HG03039 (cell line): ENCODE measurements around the gene ALDH8A1.

Experiments
- ATAC-seq: cut with Tn5 transposase; IDR thresholded peaks from one replicate; pipeline ENCODE4 v1.9.1; 2021; ENCODE audit warnings: mild to moderate bottlenecking, moderate library complexity; ENCODE audit not compliant: unreplicated experiment

The ALDH8A1 gene

GRCh38 chr6:134951494-134952263, 1.8 kb upstream of the ALDH8A1 start:
- ATAC-seq, result no peak

- no peak for ATAC-seq
These were observed 581 bp upstream of the ALDH8A1 start for GRCh38 chr6:134950482-134950881.

DNA sequence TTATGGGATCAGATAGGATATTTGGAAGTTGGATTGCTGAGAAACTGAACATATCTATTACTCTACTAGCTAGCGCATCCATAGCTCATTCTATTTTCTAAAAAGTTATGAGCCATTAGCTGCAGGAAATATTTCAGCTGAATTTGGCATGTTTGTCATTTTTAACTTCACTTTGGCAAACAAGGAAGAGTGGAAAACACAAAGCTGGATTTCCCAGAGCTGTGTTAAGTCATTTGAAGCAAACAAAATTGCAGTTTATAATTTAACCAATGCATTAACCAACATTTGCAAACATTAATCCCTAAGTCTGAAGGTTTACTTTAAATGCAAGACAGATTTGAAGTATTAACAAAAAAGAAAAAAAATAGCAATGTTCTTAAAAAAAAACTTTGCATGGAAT, 1.2 kb downstream of the ALDH8A1 start:
- no peak for ATAC-seq

DNA sequence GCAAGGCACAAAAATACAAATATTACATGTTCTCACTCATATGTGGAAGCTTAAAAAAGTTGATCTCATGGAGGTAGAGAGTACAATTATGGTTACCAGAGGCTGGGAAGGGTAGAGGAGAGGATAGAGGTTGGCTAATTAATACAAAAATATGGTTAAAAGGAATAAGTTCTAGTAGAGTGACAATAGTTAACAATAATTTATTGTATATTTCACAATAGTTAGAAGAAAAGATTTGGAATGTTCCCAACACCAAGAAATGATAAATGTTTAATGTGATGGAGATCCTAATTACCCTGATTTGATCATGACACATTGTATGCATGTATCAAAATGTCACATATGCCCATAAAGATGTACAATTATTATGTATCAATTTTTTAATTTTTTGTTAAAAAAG, 1.8 kb downstream of the ALDH8A1 start:
- ATAC-seq, result no peak

GRCh38 chr6:134945045-134945444, 4.9 kb downstream of the ALDH8A1 start:
- ATAC-seq, result no peak

DNA sequence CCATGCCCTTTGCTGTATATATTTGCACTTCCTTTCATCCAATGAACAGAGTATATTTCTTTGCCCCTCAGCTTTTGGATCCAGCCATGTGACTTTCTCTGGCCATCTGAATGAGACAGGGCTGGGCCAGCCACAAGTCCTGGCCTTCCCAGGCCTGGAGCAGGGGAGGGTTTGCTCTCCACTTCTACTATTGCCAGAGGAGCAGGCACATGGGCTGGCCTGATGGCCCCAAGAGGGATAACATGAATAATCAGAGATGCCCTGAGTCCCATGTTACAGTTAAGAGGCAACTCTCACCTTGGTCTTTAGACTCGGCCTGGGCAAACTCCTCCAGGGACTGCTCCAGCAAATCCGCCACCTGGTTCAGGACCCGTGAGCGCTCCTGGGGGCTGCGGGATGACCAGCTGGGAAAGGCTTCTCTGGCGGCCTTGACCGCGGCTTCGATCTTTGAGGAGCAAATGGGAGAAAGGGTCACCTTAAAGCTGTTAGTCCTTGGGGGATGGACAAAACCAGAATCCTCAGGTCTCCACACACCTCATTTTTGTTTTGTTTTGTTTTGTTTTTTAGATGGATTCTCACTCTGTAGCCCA, 6.3 kb downstream of the ALDH8A1 start:
- no peak for ATAC-seq

GRCh38 chr6:134938896-134939295, 11.0 kb downstream of the ALDH8A1 start:
- ATAC-seq, result no peak

DNA sequence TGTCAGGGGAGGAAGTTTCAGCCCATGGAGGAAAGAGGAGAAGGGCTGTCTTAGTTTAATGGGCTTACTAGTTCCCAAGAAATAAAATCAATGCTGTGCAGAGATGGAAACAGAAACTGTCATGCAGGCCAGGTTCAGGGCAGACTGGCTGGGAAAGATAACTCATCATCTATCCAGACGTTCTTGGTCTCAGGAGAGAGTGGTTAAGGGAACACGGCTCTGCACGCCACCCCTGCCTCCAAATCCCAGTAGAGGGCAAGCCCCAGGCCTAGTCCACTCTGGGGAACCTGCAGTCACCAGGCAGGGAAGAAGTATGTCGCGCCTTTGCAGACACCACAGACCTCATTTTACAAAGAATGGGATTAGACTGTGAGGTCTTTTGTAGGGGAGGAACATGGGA, 12.5 kb downstream of the ALDH8A1 start:
- ATAC-seq, result no peak

DNA sequence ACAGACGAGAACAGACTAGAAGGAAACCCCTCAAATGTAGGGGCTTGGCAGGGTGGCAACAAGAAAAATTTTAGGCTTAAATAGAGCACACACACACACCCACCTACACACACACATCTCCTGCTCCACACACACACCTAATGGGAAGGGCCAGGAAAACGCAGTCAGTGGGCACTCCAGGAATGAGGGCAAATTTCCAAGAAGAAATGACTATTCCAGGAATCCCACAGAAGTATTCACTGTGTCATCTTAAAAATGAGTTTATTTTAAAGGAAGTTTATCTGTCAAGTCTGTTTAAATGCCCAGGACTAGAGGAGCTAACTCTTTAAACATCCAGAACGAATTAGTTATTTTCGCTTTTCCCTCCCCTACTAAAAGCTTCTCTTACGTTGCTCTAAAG, 13.0 kb downstream of the ALDH8A1 start:
- ATAC-seq, result no peak

GRCh38 chr6:134936476-134936875, 13.4 kb downstream of the ALDH8A1 start:
- ATAC-seq, result no peak

DNA sequence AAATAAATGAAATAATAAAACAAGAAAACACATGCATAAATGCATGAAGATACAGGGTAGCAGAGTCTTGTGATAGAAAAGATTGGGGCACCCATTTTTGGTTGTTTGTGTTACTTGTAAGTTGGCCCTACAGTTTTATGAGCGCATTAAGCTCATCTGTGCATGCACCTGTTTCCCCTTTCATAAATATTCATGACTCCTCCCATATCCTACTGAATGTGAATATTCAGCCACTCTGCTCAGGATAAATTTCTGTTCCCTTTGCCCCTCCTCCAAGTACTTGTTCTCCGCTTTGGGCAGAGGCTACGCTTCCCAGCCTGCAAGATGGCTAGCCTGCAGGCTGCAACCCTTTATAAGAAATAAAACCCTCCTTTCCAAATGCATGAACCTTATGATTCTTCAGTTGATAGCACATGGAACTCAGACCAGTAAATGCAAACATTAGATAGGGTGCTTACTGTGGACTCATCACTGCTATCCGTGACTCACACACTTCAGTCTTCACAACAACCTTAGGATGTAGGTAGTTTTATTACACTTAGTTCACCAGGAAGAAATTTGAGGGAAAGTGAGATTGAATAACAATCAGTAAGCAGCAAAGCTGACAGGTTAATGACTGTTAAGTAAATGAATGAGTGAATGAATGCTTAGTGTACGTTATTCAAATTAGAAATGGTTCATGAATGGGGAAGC, 15.0 kb downstream of the ALDH8A1 start:
- no peak for ATAC-seq

GRCh38 chr6:134932535-134933470, 17.1 kb downstream of the ALDH8A1 start:
- ATAC-seq, result no peak

- ATAC-seq, result no peak
These were observed 17.8 kb downstream of the ALDH8A1 start for GRCh38 chr6:134932098-134932497.

DNA sequence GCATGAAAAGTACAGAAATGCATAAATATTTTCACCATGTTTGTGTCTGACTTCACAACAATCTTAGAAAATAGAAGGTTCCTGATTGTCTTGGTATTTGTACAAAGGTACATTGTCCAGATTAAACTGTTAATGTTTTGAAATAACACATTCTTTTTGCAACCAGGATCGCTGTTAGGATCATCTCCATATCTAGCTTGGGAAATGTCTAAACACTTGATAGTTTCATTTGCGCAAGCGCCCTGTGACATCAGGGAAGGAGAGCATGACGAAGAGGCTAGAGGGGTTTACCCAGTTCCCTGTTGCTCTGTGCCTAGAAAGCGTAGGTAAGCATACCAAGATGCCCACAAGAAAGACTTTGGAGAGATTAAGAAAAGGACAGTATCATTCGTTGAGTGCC, 19.4 kb downstream of the ALDH8A1 start:
- ATAC-seq, result no peak

- no peak for ATAC-seq
These were observed 21.6 kb downstream of the ALDH8A1 start for GRCh38 chr6:134928151-134928900.

DNA sequence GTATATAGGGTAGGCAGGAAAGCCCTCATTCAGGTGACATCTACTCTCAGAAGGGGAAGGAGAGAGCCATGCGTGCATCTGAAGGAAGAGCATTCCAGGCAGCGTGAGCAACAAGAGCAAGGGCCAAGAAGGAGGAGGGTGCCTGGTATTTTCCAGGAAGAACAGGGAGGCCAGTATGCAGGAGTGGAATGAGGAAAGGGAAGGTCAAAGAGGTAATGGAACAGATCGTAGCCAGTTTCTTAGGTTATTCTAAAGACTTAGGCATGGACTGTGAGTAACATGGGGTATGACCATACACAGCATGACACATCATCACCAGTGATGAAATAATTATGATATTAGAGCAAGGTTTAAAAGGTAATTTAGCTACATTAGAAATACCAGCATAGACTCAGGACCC, 24.1 kb downstream of the ALDH8A1 start:
- no peak for ATAC-seq

DNA sequence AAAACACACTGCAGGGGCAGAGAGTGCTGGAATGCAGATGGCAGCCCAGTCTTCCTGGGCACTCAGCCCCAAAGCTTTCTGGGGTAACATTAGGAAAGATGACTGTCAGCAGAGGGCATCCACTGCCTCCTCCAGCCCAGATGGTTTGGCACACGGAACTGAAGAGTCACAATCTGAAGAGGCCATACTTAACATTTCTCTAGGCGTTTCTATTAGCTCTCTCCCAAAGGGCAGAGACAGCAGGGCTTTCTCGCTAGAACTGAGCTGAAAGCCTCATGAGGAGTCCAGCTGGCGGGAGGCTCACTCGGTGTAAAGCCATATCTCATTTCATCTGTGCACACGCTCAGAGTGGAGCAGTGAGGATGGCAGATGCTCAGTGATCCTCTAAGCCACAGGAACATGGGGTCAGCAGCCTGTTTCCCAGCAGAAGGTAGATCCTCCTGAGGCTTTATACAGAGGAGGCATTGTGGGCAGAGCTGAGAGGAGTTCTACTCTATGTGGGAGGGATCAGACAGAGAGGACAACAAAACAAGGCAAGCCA, 28.1 kb downstream of the ALDH8A1 start:
- no peak for ATAC-seq

- ATAC-seq, result no peak
These were observed 28.6 kb downstream of the ALDH8A1 start for GRCh38 chr6:134921276-134921675.

- no peak for ATAC-seq
These were observed 29.5 kb downstream of the ALDH8A1 start for GRCh38 chr6:134920422-134920821.

GRCh38 chr6:134918418-134918961, 31.4 kb downstream of the ALDH8A1 start:
- no peak for ATAC-seq
